ENCODE measurements around the gene HOXD4.

The HOXD4 gene

DNA sequence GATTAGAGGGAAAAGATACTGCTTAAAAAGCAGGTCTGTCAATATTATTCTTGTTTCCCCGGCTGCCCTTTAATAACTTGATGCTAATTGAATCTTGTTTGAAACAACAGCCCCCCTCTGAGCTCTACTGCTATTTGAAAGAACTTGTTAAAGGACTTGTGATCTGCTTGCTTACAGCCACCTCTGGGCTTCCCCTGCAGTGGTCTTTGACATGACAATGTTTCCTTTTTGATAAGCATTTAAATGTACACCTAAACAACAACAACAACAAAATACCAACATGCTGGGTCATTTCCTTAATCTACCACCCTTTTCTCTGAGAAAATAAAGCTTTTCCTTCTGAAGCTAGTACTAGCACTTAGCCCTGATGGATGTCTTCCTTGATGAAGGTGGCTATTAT is 41.0 kb downstream of the HOXD4 start:
- no peak overlapping the region for H3K4me3 ChIP-seq (ENCODE audit: low read depth, low read length)
- TF ChIP-seq, protein P1, sequence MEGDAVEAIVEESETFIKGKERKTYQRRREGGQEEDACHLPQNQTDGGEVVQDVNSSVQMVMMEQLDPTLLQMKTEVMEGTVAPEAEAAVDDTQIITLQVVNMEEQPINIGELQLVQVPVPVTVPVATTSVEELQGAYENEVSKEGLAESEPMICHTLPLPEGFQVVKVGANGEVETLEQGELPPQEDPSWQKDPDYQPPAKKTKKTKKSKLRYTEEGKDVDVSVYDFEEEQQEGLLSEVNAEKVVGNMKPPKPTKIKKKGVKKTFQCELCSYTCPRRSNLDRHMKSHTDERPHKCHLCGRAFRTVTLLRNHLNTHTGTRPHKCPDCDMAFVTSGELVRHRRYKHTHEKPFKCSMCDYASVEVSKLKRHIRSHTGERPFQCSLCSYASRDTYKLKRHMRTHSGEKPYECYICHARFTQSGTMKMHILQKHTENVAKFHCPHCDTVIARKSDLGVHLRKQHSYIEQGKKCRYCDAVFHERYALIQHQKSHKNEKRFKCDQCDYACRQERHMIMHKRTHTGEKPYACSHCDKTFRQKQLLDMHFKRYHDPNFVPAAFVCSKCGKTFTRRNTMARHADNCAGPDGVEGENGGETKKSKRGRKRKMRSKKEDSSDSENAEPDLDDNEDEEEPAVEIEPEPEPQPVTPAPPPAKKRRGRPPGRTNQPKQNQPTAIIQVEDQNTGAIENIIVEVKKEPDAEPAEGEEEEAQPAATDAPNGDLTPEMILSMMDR (IDR thresholded peaks at IDR 0.05; ENCODE audit: borderline replicate concordance, insufficient read depth, low read depth, low read length) = no peak

DNA sequence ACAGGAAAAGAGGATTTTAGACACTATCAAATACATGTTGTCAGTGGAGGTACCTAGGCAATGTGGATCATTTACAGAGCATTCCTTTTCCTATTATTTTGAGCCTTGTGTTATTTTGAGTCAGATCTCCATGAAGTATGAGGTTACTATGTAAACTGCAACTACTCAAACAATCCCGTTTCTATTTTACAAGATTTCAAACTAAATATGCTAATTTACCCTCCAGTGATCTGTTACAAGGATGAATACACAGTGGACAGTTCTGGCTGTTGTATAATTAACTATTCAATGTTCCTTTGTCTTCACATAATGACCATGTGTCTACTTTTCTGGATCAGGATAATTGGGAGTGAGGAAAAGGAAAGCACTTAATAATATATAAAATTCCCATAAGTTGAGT is 41.7 kb downstream of the HOXD4 start:
- TF ChIP-seq, protein P1 (IDR thresholded peaks at IDR 0.05; ENCODE audit: borderline replicate concordance, insufficient read depth, low read depth, low read length) = no peak

DNA sequence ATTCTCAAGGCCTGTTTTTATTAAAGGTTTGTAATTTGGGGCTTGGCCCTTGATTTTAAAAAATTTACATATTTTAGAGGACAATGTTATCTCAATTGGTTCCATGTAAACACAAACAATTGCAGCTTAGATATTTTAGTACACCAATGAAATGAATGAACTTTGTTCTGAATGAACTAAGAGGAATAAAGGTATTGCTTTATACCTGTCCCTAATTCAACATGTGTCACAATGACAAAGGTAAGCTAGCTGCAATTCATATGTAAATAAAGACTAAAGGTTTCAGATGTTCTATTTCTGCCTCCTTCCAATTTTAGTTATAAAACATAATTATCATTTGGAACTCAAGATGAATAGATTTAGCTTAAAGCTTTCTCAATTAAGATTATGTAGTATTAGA is 48.6 kb downstream of the HOXD4 start:
- TF ChIP-seq, protein P1 (IDR thresholded peaks at IDR 0.05; ENCODE audit: borderline replicate concordance, insufficient read depth, low read depth, low read length) = no peak

More for the DNA sequence above, 41.7 kb downstream of the HOXD4 start:
- no peak overlapping the region for H3K4me3 ChIP-seq (ENCODE audit: low read depth, low read length)

DNA sequence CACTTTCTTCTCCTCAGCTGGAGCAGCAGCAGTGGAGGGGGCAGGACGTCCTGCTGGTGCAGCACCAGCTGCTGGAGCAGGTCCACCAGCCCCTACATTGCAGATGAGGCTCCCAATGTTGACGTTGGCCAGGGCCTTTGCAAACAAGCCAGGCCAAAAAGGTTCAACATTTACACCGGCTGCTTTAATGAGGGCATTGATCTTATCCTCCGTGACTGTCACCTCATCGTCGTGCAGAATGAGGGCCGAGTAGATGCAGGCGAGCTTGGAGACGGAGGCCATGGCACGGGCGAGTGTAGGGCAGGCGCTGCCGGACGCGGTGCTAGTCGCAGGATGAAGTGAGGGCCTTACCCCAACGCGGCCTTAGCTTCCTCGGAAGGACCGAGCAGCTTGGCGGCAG is 49.6 kb downstream of the HOXD4 start:
- TF ChIP-seq, protein P1 (IDR thresholded peaks at IDR 0.05; ENCODE audit: borderline replicate concordance, insufficient read depth, low read depth, low read length) = no peak
- no peak overlapping the region for H3K4me3 ChIP-seq (ENCODE audit: low read depth, low read length)

More for the DNA sequence above, 48.6 kb downstream of the HOXD4 start:
- H3K4me3 ChIP-seq (ENCODE audit: low read depth, low read length) = no peak overlapping the region

DNA sequence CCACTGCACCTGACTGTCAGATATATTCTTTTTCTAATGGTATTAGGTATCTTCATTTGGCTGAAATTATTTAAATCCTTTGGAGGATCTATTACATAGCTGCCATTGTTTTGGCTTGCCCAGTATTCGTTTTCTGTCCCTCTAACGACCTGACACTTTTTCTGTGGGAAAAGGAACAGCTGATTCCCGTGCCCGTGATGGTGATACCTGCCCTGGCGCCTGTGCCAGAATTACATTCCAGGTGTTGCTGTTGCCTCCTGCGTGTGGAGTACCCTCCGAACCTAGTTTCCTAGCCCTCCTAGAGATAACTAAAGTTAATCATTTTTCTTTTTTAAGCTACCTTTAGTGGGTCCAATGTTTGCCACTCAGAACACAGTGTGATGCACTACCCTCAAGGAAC is 51.1 kb downstream of the HOXD4 start:
- no peak overlapping the region for H3K4me3 ChIP-seq (ENCODE audit: low read depth, low read length)
- TF ChIP-seq, protein P1 (IDR thresholded peaks at IDR 0.05; ENCODE audit: borderline replicate concordance, insufficient read depth, low read depth, low read length) = no peak

Data from GM12875 (cell line).